GM12872 (cell line): Measurements from ENCODE around the gene SRRM3.

Experiments
- TF ChIP-seq, protein P1 (sequence below): IDR thresholded peaks from 3 replicates; pipeline ENCODE4 v1.5.1; 2011; ENCODE audit warnings: low read depth, mild to moderate bottlenecking, low read length, moderate library complexity; ENCODE audit not compliant: insufficient read depth

The SRRM3 gene

GRCh38 chr7:76224695-76225094 is 23.0 kb downstream of the SRRM3 start:
- TF ChIP-seq, protein P1, sequence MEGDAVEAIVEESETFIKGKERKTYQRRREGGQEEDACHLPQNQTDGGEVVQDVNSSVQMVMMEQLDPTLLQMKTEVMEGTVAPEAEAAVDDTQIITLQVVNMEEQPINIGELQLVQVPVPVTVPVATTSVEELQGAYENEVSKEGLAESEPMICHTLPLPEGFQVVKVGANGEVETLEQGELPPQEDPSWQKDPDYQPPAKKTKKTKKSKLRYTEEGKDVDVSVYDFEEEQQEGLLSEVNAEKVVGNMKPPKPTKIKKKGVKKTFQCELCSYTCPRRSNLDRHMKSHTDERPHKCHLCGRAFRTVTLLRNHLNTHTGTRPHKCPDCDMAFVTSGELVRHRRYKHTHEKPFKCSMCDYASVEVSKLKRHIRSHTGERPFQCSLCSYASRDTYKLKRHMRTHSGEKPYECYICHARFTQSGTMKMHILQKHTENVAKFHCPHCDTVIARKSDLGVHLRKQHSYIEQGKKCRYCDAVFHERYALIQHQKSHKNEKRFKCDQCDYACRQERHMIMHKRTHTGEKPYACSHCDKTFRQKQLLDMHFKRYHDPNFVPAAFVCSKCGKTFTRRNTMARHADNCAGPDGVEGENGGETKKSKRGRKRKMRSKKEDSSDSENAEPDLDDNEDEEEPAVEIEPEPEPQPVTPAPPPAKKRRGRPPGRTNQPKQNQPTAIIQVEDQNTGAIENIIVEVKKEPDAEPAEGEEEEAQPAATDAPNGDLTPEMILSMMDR: no peak

DNA sequence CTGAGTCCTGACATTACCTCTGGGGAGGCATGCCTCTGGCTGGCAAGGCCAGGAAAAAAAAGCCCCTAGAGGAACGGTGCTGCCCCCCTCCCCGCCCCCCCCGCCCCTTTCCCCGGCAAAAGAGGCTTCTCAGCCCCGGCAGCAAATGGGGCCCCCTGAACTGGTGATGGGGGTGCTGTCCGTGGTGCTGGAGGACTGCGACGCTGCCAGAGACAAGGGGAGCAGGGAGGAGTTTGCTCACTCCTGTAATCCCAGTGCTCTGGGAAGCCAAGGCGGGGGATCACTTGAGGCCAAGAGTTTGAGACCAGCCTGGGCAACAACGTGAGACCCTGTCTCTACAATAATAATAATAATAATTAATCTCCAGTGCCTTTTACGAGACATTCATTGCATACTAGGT is 23.7 kb downstream of the SRRM3 start:
- TF ChIP-seq, protein P1: no peak

DNA sequence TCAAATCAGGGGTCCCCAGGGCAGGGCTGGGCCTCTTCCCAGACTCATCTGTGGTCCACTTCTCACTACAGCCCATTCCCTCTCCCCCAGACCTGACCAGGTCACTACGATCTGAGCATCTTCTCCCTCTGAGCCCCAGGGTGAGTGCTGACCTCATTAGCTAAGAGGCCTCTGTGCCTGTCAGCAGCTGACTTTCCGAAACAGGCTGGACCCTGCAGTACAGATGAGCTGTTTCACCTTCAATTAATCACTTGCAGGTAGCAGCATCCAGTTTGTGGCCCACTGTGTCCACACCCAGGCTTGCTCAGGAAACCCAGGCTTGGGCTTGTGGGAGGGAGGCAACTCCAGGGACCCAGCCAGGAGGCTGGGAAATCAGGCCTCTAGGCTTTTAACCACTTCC is 24.3 kb downstream of the SRRM3 start:
- TF ChIP-seq, protein P1: no peak

- TF ChIP-seq, protein P1: no peak
Observed at GRCh38 chr7:76230214-76230613, 28.5 kb downstream of the SRRM3 start.

DNA sequence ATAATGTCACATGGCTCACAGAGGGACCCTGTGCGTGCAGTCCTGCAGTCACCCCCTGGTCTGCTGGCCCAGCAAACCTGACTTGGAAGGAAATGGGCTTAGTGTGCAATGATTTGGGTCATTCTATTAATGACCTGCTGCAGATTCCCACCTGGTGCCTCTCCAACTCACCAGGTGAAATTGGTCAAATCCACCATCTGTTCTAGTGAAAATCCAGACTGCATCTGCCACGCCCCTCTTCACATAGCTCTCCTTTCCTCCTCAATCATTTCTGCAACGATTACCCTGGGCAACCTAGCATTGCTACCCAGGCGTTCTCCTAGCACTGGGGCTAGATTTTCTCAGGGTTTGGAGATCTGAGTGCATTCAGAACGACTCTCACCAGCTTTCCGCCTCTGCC is 29.4 kb downstream of the SRRM3 start:
- TF ChIP-seq, protein P1: no peak

- TF ChIP-seq, protein P1: no peak
Observed at GRCh38 chr7:76231583-76231982, 29.9 kb downstream of the SRRM3 start.

GRCh38 chr7:76232698-76233097 is 31.0 kb downstream of the SRRM3 start:
- TF ChIP-seq, protein P1: no peak

DNA sequence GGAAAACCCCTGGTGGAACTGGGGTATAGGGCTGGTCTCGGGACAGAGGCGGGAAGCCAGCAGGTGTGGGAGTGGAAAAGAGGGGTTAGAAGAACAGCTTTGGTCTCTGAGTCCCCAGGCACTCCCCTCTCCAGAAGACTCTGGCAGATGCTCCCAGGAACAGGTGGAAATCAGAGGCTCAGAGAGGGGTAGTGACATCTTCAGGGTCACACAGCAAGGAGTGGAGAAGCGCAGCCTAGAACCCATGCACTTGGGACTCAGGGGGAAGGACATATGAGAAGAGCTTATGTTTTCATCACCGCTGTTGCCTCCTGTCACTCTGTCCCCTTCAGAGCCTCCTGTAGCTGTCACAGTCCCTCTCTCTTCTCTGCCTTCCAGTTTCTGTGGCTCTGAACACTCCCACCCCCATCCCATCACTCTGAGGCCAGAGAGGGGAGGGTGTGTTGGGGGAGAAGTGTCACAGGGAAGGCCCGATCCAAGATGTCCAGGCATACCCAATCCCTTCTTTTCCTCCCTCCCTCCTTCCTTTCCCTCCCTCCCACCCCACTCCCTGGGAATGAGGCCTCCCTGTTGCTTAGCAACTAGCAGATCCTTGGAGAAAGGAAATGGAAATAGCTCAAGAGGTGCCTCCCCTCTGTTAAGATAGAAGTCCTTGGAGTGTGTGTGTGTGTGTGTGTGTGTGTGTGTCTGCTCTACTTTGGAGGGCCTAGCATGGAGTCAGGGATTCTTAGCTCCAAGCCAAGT is 32.0 kb downstream of the SRRM3 start:
- TF ChIP-seq, protein P1: no peak
